ENCODE results near the gene TMSB15B.
"Not testable (repeated sequence)": the region's sequence is repeated elsewhere in the genome, so short reads cannot be mapped to it uniquely, and the experiment has no call there.

Gene TMSB15B

DNA sequence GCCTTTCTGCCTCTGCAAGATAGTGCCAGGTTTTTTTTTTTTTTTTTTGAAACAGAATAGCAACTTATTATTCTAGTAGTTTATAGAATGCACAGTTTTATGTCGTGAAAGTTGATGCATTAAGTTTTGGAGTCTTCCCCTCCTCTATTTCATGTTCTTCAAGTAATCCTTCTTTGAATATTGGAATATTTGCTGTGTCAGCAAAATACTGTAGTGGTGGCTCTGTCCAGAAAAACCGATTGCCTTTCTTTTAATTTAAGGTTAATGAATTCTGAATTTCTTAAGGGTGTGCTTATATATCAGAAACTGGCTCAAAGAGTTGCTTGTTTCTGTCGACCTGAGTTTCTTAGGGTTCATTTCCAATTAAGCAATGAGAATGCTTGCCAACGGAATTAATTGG lies 34.8 kb upstream of the TMSB15B start:
- no peak overlapping the region for H2AK5ac ChIP-seq (ENCODE audit: low read depth, low read length)
- H3K27ac ChIP-seq (replicated peaks; ENCODE audit: low read length), result no peak overlapping the region
- no peak overlapping the region for H3K4me3 ChIP-seq (ENCODE audit: low read length in 2 of 2)
- no peak overlapping the region for H4K8ac ChIP-seq (ENCODE audit: low read depth, low read length)
- H3K9me3 ChIP-seq (replicated peaks in 1 of 2; ENCODE audit: control insufficient read depth in 2 of 2, insufficient read depth in 1 of 2, low read depth in 1 of 2, low read length in 2 of 2), result no peaks in the 10 kb centered on the region
- H2AFZ ChIP-seq (ENCODE audit: low read length), result no peak overlapping the region
- no peaks in the 10 kb centered on the region for H3K4me1 ChIP-seq (ENCODE audit: control insufficient read depth in 2 of 2, insufficient read depth in 1 of 2, low read depth in 1 of 2, low read length in 2 of 2)
- H2BK15ac ChIP-seq (ENCODE audit: low read length), result no peak overlapping the region
- no peak overlapping the region for H3K4me2 ChIP-seq (ENCODE audit: insufficient read depth, low read length, poor library complexity, severe bottlenecking)
- no peak overlapping the region for H2BK120ac ChIP-seq (ENCODE audit: low read depth, low read length)
- H3K9ac ChIP-seq (ENCODE audit: low read depth, low read length, poor library complexity), result no peak overlapping the region
- no peak overlapping the region for H3K4ac ChIP-seq (ENCODE audit: low read length)
- H4K91ac ChIP-seq (ENCODE audit: low read depth, low read length, poor library complexity), result no peak overlapping the region
- DNase-seq (ENCODE audit: low spot score), result no peak
- WGBS, 2 donors (ENCODE audit: extremely low coverage in 2 of 2, insufficient read length in 2 of 2, insufficient replicate concordance in 1 of 2), result no CpG with 5 or more reads among the region's 4 CpGs
- no peak overlapping the region for H3K18ac ChIP-seq (ENCODE audit: low read length)
- no peak overlapping the region for H2BK5ac ChIP-seq (ENCODE audit: low read length)
- H3K79me1 ChIP-seq (ENCODE audit: low read depth, low read length), result no peaks in the 10 kb centered on the region
- H2BK12ac ChIP-seq (ENCODE audit: low read length), result no peak overlapping the region
- H3K36me3 ChIP-seq (replicated peaks in 1 of 2; ENCODE audit: control insufficient read depth in 2 of 2, insufficient read depth in 2 of 2, low read length in 2 of 2), result no peaks in the 10 kb centered on the region
- no peak overlapping the region for H3K23ac ChIP-seq (ENCODE audit: low read depth, low read length, poor library complexity)
- H3K27me3 ChIP-seq (ENCODE audit: control insufficient read depth in 3 of 3, insufficient read depth in 3 of 3, low read depth in 1 of 3, low read length in 3 of 3), result no peaks in the 10 kb centered on the region
- H3K14ac ChIP-seq (ENCODE audit: low read length), result no peak overlapping the region

DNA sequence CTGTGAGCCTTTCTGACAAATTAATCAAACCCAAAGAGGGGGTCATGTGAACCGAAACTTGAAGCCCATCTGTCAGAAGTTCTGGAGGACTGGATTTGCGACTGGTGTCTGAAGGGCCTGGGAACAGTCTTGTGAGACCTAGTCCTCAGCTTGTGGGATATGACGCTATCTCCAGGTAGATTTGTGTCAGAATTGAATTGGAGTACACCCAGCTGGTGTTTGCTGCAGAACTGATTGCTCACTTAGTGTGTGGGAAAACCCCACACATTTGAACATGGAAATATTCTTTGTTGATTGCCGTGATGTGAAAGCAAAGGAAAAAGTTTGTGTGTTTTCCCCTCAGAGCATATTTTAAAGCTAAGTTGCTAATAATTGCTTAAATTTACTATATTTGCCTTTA lies 30.3 kb upstream of the TMSB15B start:
- Histone ChIP-seq H2BK120ac (ENCODE audit: low read depth, low read length) (no peak overlapping the region), H3K14ac (ENCODE audit: low read length) (no peak overlapping the region), H3K4me2 (ENCODE audit: insufficient read depth, low read length, poor library complexity, severe bottlenecking) (no peak overlapping the region), H2AK5ac (ENCODE audit: low read depth, low read length) (no peak overlapping the region), H2AFZ (ENCODE audit: low read length) (no peak overlapping the region), H3K23ac (ENCODE audit: low read depth, low read length, poor library complexity) (no peak overlapping the region), H3K79me1 (ENCODE audit: low read depth, low read length) (no peaks in the 10 kb centered on the region), H3K9ac (ENCODE audit: low read depth, low read length, poor library complexity) (no peak overlapping the region), H3K27ac (replicated peaks; ENCODE audit: low read length) (no peak overlapping the region), H3K9me3 (replicated peaks in 1 of 2; ENCODE audit: control insufficient read depth in 2 of 2, insufficient read depth in 1 of 2, low read depth in 1 of 2, low read length in 2 of 2) (no peaks in the 10 kb centered on the region), H3K18ac (ENCODE audit: low read length) (no peak overlapping the region), H2BK12ac (ENCODE audit: low read length) (no peak overlapping the region), H3K27me3 (ENCODE audit: control insufficient read depth in 3 of 3, insufficient read depth in 3 of 3, low read depth in 1 of 3, low read length in 3 of 3) (no peaks in the 10 kb centered on the region), H2BK15ac (ENCODE audit: low read length) (no peak overlapping the region), H3K4me1 (ENCODE audit: control insufficient read depth in 2 of 2, insufficient read depth in 1 of 2, low read depth in 1 of 2, low read length in 2 of 2) (no peaks in the 10 kb centered on the region), H3K36me3 (replicated peaks in 1 of 2; ENCODE audit: control insufficient read depth in 2 of 2, insufficient read depth in 2 of 2, low read length in 2 of 2) (no peaks in the 10 kb centered on the region), H4K91ac (ENCODE audit: low read depth, low read length, poor library complexity) (no peak overlapping the region), H2BK5ac (ENCODE audit: low read length) (no peak overlapping the region), H4K8ac (ENCODE audit: low read depth, low read length) (no peak overlapping the region), H3K4me3 (ENCODE audit: low read length in 2 of 2) (no peak overlapping the region), H3K4ac (ENCODE audit: low read length) (no peak overlapping the region)
- no CpG with 5 or more reads among the region's 4 CpGs for WGBS, 2 donors (ENCODE audit: extremely low coverage in 2 of 2, insufficient read length in 2 of 2, insufficient replicate concordance in 1 of 2)
- no peak for DNase-seq (ENCODE audit: low spot score)

DNA sequence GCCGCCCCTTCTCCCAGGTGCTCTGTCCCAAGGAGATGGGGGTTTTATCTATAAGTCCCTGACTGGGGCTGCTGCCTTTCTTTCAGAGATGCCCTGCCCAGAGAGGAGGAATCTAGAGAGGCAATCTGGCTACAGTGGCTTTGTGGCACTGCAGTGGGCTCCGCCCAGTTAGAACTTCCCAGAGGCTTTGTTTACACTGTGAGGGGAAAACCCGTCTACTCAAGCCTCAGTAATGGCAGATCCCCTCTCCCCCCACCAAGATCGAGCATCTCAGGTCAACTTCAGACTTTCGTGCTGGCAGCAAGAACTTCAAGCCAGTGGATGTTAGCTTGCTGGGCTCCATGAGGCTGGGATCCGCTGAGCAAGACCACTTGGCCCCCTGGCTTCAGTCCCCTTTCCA lies 22.2 kb upstream of the TMSB15B start:
- not testable (repeated sequence) for H3K9me3 ChIP-seq (replicated peaks in 1 of 2; ENCODE audit: control insufficient read depth in 2 of 2, insufficient read depth in 1 of 2, low read depth in 1 of 2, low read length in 2 of 2); H2BK5ac ChIP-seq (ENCODE audit: low read length); H4K91ac ChIP-seq (ENCODE audit: low read depth, low read length, poor library complexity); H3K14ac ChIP-seq (ENCODE audit: low read length); H3K4me3 ChIP-seq (ENCODE audit: low read length in 2 of 2); H3K9ac ChIP-seq (ENCODE audit: low read depth, low read length, poor library complexity); H3K27me3 ChIP-seq (ENCODE audit: control insufficient read depth in 3 of 3, insufficient read depth in 3 of 3, low read depth in 1 of 3, low read length in 3 of 3); H2BK120ac ChIP-seq (ENCODE audit: low read depth, low read length); H3K27ac ChIP-seq (replicated peaks; ENCODE audit: low read length); H3K18ac ChIP-seq (ENCODE audit: low read length); H3K4me1 ChIP-seq (ENCODE audit: control insufficient read depth in 2 of 2, insufficient read depth in 1 of 2, low read depth in 1 of 2, low read length in 2 of 2); H3K36me3 ChIP-seq (replicated peaks in 1 of 2; ENCODE audit: control insufficient read depth in 2 of 2, insufficient read depth in 2 of 2, low read length in 2 of 2); H3K79me1 ChIP-seq (ENCODE audit: low read depth, low read length); H2BK15ac ChIP-seq (ENCODE audit: low read length); H4K8ac ChIP-seq (ENCODE audit: low read depth, low read length); H2AK5ac ChIP-seq (ENCODE audit: low read depth, low read length); H2AFZ ChIP-seq (ENCODE audit: low read length); H3K4me2 ChIP-seq (ENCODE audit: insufficient read depth, low read length, poor library complexity, severe bottlenecking); H3K23ac ChIP-seq (ENCODE audit: low read depth, low read length, poor library complexity); H3K4ac ChIP-seq (ENCODE audit: low read length); DNase-seq (ENCODE audit: low spot score); H2BK12ac ChIP-seq (ENCODE audit: low read length)
- no CpG with 5 or more reads among the region's 6 CpGs for WGBS, 2 donors (ENCODE audit: extremely low coverage in 2 of 2, insufficient read length in 2 of 2, insufficient replicate concordance in 1 of 2)

DNA sequence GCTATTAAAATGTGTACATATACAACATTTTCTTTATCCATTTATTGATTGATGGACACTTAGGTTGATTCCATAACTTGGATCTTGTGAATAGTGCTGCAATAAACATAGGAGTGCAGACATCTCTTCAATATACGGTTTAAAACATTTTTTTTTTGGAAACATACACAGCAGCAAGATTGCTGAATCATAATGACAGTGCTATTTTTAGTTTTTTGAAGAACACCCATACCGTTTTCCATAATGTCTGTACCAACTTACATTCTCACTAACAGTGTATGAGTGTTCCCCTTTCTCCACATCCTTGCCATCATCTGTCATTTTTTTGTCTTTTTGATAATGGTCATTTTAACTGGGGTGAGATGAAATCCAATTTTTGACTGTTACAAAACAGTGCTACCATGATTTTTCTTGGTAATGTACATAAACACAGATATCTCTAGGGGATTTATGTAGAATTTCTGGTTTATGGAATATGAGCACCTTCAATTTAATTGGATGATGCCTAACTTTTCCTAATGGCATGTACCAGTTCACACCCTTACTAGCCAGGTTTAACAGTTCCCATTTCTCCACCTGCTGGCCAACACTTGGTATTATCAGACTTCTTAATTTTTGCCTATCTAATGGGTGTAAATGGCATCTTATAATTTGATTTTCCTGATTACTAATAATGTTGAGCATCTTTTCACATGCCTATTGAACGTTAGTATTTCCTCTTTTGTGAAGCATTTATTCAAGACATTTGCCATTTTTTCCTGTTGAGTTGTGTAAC lies 21.0 kb upstream of the TMSB15B start:
- no peaks in the 10 kb centered on the region for H3K79me1 ChIP-seq (ENCODE audit: low read depth, low read length)

More for the DNA sequence above, 21.0 kb upstream of the TMSB15B start:
- no peak overlapping the region for H3K14ac ChIP-seq (ENCODE audit: low read length)
- no peak overlapping the region for H2BK15ac ChIP-seq (ENCODE audit: low read length)
- H4K91ac ChIP-seq (ENCODE audit: low read depth, low read length, poor library complexity), result no peak overlapping the region
- H3K27me3 ChIP-seq (ENCODE audit: control insufficient read depth in 3 of 3, insufficient read depth in 3 of 3, low read depth in 1 of 3, low read length in 3 of 3), result no peaks in the 10 kb centered on the region
- H3K9me3 ChIP-seq (replicated peaks in 1 of 2; ENCODE audit: control insufficient read depth in 2 of 2, insufficient read depth in 1 of 2, low read depth in 1 of 2, low read length in 2 of 2), result no peaks in the 10 kb centered on the region
- no peak for DNase-seq (ENCODE audit: low spot score)
- H2BK120ac ChIP-seq (ENCODE audit: low read depth, low read length), result no peak overlapping the region
- no peaks in the 10 kb centered on the region for H3K36me3 ChIP-seq (replicated peaks in 1 of 2; ENCODE audit: control insufficient read depth in 2 of 2, insufficient read depth in 2 of 2, low read length in 2 of 2)
- no peak overlapping the region for H3K27ac ChIP-seq (replicated peaks; ENCODE audit: low read length)
- H3K18ac ChIP-seq (ENCODE audit: low read length), result no peak overlapping the region
- H2AFZ ChIP-seq (ENCODE audit: low read length), result no peak overlapping the region
- H2BK12ac ChIP-seq (ENCODE audit: low read length), result no peak overlapping the region
- no peak overlapping the region for H3K4me3 ChIP-seq (ENCODE audit: low read length in 2 of 2)
- H3K4ac ChIP-seq (ENCODE audit: low read length), result no peak overlapping the region
- H4K8ac ChIP-seq (ENCODE audit: low read depth, low read length), result no peak overlapping the region
- no peak overlapping the region for H3K9ac ChIP-seq (ENCODE audit: low read depth, low read length, poor library complexity)
- no peak overlapping the region for H3K4me2 ChIP-seq (ENCODE audit: insufficient read depth, low read length, poor library complexity, severe bottlenecking)
- H3K23ac ChIP-seq (ENCODE audit: low read depth, low read length, poor library complexity), result no peak overlapping the region
- no peak overlapping the region for H2BK5ac ChIP-seq (ENCODE audit: low read length)
- no peaks in the 10 kb centered on the region for H3K4me1 ChIP-seq (ENCODE audit: control insufficient read depth in 2 of 2, insufficient read depth in 1 of 2, low read depth in 1 of 2, low read length in 2 of 2)
- WGBS, 2 donors (ENCODE audit: extremely low coverage in 2 of 2, insufficient read length in 2 of 2, insufficient replicate concordance in 1 of 2), result no CpG with 5 or more reads among the region's 3 CpGs
- H2AK5ac ChIP-seq (ENCODE audit: low read depth, low read length), result no peak overlapping the region

Measured in neuronal stem cell (in vitro differentiated cells).